Heart left ventricle (tissue), 16 donors: Measurements from ENCODE around the gene EGLN3. TPM values are rescaled to one million over a fixed set of nuclear protein-coding genes. Genes with fewer than 3 reads are reported as not detected.
"Not testable (repeated sequence)": the region's sequence is repeated elsewhere in the genome, so short reads cannot be mapped to it uniquely, and the experiment has no call there.

Experiments
- ATAC-seq, 4 donors: fragments of 200-7000 bp; cut with Tn5 transposase; one replicate each; pipeline ENCODE4 v1.9.1; 2020 to 2022; ENCODE audit warnings: moderate library complexity in 4 of 4, mild to moderate bottlenecking in 3 of 4, moderate number of reproducible peaks in 1 of 4
- DNase-seq, 5 donors: peaks; one replicate each; pipeline ENCODE4 v3.0.0-alpha.2; 2020
- H3K27ac ChIP-seq, 12 donors: fragments of 200-600 bp; sonication (generic) in 4 of 12; one replicate each; pipeline versions ENCODE4 v1.5.0 to v1.8.0; 2016 to 2022; ENCODE audit warnings: mild to moderate bottlenecking in 2 of 12
- H3K27me3 ChIP-seq, 9 donors: fragments of 200-600 bp; sonication (generic) in 2 of 9; one replicate each; pipeline versions ENCODE4 v1.5.1 to v1.8.0; 2016 to 2022; ENCODE audit warnings: mild to moderate bottlenecking in 3 of 9
- H3K36me3 ChIP-seq, 9 donors: fragments of 200-600 bp; sonication (generic) in 2 of 9; one replicate each; pipeline versions ENCODE4 v1.5.0 to v1.8.0; 2018 to 2022; ENCODE audit warnings: mild to moderate bottlenecking in 2 of 9
- H3K4me1 ChIP-seq, 12 donors: fragments of 200-600 bp; sonication (generic) in 4 of 12; one replicate each; pipeline versions ENCODE4 v1.5.0 to v1.8.0; 2016 to 2022; ENCODE audit warnings: mild to moderate bottlenecking in 3 of 12
- H3K4me3 ChIP-seq, 12 donors: fragments of 200-600 bp; sonication (generic) in 4 of 12; one replicate each; pipeline versions ENCODE4 v1.5.0 to v1.8.0; 2017 to 2022; ENCODE audit warnings: mild to moderate bottlenecking in 9 of 12, moderate library complexity in 4 of 12
- H3K9me3 ChIP-seq, 12 donors: fragments of 200-600 bp; sonication (generic) in 4 of 12; one replicate each; pipeline versions ENCODE4 v1.5.0 to v1.8.0; 2016 to 2022; ENCODE audit warnings: mild to moderate bottlenecking in 1 of 12
- POLR2A ChIP-seq, 2 donors: fragments of 450-650 bp; IDR thresholded peaks; one replicate each; pipeline ENCODE4 v1.6.1; 2017; ENCODE audit warnings: antibody characterized with exemption in 2 of 2, mild to moderate bottlenecking in 2 of 2, moderate library complexity in 2 of 2
- WGBS, 4 donors: extraction: QIAGEN DNeasy Blood & Tissue Kit in 2 of 4; methylation state at CpG; one replicate each; pipeline versions ENCODE4 v1.1.5 to v1.1.7; 2013 to 2018; 5-methylcytosine and 5-hydroxymethylcytosine counted together
- intact Hi-C, 10 donors: fragments of 100-400 bp; cut with DNase I; formaldehyde crosslinking; loops; one replicate each; pipeline versions ENCODE4 v1.11.1 to v1.14.2; 2022
- polyA plus RNA-seq, 2 donors: library from polyadenylated mRNA; stranded (reverse); fragments of 200-250 nt; gene quantifications; one replicate each; pipeline ENCODE4 v1.2.3, GENCODE V29; 2013
- total RNA-seq, 9 donors: library from RNA; depleted of rRNA in 2 of 9; stranded (reverse); fragments of >200 nt in 2 of 9; fragmentation: NEBNext Ultra II Directional in 3 of 9; extraction: Animal tissue kit (Norgen Biotek cat#: 25700) in 3 of 9; gene quantifications; one replicate each; pipeline versions ENCODE4 v1.1.0 to v1.2.4, GENCODE V29; 2016 to 2023
- TF ChIP-seq, protein P1 (sequence below), 12 donors: fragments of 200-600 bp; sonication (generic) in 4 of 12; IDR thresholded peaks; one replicate each; pipeline versions ENCODE4 v1.5.0 to v1.8.0; 2018 to 2022; ENCODE audit warnings: antibody characterized with exemption in 12 of 12, mild to moderate bottlenecking in 5 of 12
- donor health status: ischemic (EF 13 %, LVEDD 7.1; RV severe dilation, severe dysfunction).
- donor health status: healthy with polysubstance abuse.
- donor health status: DM: no; HTN: yes; CAD: no.
- donor health status: DM: no; HTN: no; CAD: no.
- donor health status: ischemic (EF 25% LVEDD 6.9; RV normal size, moderate dysfunction).
- donor health status: ischemic (EF 25% LVEDD 5.7; RV mildly dilated, moderate dysfunction).
- donor health status: healthy.
- donor health status: DM: yes; HTN: yes; CAD: no.
- donor health status: ischemic (EF 35%, LVEDD 5.7; RV mildly dilated, moderate dysfunction).
- donor health status: nonischemic (EF 11% LVEDD 7.7; RV severe dilation, severe dysfunction).
- donor health status: DM: yes; HTN: yes; CAD: no.
- donor health status: PGD.
- donor health status: ischemic (EF 29% LVEDD 5.4; RV normal size, mild dysfunction).
- donor health status: nonischemic (EF 23%, LVEDD 6.1; RV moderate dilation, normal function).

The EGLN3 gene
- total and polyA plus RNA-seq, 11 donors = 46.5 to 308 (median 138) TPM

DNA sequence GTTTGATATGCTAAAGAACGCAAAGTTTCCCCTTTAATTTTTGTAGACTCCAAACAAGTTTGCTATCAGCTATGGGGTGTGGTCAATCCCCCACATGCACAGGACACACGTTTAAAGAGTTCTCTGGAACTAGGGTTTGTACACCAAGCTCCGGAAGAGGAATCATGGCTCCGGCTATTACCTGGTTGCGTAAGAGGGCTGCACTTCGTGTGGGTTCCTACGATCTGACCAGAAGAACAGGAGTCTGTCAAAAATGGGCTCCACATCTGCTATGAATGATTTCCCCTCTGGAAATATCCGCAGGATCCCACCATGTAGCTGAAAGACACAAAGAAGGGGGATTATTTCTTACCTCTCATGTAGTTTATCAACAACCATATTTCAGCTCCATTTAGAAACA lies 22.0 kb downstream of the EGLN3 start:
- ATAC-seq = no peak
- no peaks in the 10 kb centered on the region for H3K9me3 ChIP-seq
- intact Hi-C loops = no loop called here
- peaks cover 0 to 56% (median 30%) of the 10 kb centered on the region in 12 donors for H3K4me1 ChIP-seq
- H3K27ac ChIP-seq = no peak overlapping the region
- peaks cover 0 to 68% (median 37%) of the 10 kb centered on the region in 9 donors for H3K36me3 ChIP-seq
- no peak overlapping the region for H3K4me3 ChIP-seq
- TF ChIP-seq, protein P1, sequence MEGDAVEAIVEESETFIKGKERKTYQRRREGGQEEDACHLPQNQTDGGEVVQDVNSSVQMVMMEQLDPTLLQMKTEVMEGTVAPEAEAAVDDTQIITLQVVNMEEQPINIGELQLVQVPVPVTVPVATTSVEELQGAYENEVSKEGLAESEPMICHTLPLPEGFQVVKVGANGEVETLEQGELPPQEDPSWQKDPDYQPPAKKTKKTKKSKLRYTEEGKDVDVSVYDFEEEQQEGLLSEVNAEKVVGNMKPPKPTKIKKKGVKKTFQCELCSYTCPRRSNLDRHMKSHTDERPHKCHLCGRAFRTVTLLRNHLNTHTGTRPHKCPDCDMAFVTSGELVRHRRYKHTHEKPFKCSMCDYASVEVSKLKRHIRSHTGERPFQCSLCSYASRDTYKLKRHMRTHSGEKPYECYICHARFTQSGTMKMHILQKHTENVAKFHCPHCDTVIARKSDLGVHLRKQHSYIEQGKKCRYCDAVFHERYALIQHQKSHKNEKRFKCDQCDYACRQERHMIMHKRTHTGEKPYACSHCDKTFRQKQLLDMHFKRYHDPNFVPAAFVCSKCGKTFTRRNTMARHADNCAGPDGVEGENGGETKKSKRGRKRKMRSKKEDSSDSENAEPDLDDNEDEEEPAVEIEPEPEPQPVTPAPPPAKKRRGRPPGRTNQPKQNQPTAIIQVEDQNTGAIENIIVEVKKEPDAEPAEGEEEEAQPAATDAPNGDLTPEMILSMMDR (IDR thresholded peaks at IDR 0.05) = no peak
- no peak for TF ChIP-seq POLR2A (IDR thresholded peaks at IDR 0.05)
- no peaks in the 10 kb centered on the region for H3K27me3 ChIP-seq
- WGBS, 4 donors = 83 to 89% (median 86%) methylated on average over 8 of the region's 8 CpGs
- DNase-seq = no peak

DNA sequence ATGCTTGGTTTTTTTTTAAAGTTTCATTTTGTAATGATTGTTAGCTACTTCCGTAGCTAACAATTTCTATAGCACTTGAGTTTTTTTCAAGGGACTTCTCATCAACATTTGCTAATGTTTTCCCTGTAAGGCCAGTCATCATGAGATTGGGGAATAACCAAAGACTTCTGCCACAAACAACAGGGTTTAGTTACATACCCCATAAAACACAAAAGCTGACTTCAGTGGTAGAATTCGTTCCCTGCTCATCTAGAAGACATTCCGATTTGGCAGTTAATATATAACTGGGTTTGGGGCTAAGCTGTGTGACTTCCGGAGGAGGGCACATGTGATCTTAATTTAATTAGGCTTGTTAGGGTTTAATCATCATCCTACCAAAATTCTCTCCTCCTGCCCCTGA lies 22.9 kb downstream of the EGLN3 start:
- intact Hi-C loops = no loop called here
- no peak overlapping the region for H3K27ac ChIP-seq
- no peaks in the 10 kb centered on the region for H3K9me3 ChIP-seq
- whole genome bisulfite sequencing, 4 donors = 89 to 93% (median 92%) methylated on average over 4 of the region's 4 CpGs
- H3K4me3 ChIP-seq = no peak overlapping the region
- TF ChIP-seq POLR2A (IDR thresholded peaks at IDR 0.05) = no peak
- TF ChIP-seq, protein P1 (IDR thresholded peaks at IDR 0.05) = no peak
- ATAC-seq = no peak
- DNase-seq = no peak
- H3K4me1 ChIP-seq = peaks cover 0 to 46% (median 22%) of the 10 kb centered on the region in 12 donors
- peaks cover 0 to 74% (median 37%) of the 10 kb centered on the region in 9 donors for H3K36me3 ChIP-seq
- H3K27me3 ChIP-seq = no peaks in the 10 kb centered on the region

DNA sequence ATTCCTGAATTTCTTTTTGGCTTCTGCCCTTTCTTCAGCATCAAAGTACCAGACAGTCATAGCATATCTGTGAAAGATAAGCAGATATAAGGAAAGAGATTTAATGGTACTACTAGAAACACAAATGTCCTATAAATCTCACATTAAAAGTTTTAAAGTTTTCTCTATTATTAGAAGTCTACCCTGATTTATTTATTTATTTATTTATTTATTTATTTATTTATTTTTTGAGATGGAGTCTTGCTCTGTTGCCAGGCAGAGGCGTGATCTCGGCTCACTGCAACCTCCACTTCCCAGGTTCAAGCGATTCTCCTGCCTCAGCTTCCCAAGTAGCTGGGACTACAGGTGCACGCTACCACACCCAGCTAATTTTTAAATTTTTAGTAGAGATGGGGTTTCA lies 23.9 kb downstream of the EGLN3 start:
- Histone ChIP-seq H3K36me3 (peaks cover 0 to 82% (median 37%) of the 10 kb centered on the region in 9 donors), H3K4me1 (peaks cover 0 to 36% (median 13%) of the 10 kb centered on the region in 12 donors)
- WGBS, 4 donors = 88 to 98% (median 92%) methylated on average over 4 of the region's 4 CpGs
- DNase-seq, H3K4me3 ChIP-seq, H3K27me3 ChIP-seq, H3K9me3 ChIP-seq, intact Hi-C loops, H3K27ac ChIP-seq, ATAC-seq: not testable (repeated sequence)

DNA sequence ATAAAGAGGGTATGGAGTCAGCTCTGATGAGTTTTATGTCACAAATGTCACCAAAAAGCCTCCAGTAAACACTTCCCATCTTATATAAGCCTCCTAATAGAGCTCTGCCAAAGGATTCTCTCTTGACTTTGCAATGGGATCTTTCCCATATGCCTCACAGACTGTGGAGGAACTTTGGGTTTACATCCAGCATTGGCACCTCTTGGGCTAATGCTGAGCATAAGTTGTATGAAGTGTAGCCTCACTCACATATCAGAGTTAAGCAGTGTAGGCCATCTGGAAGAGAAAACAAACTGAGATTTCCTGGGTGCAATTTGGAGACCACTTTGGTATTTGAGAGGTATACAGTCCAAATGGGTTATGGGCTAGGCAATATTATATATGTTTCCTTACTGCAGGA lies 24.9 kb downstream of the EGLN3 start:
- TF ChIP-seq, protein P1 (IDR thresholded peaks at IDR 0.05) = no peak
- no peak for TF ChIP-seq POLR2A (IDR thresholded peaks at IDR 0.05)
- H3K9me3 ChIP-seq = no peaks in the 10 kb centered on the region
- H3K4me3 ChIP-seq = no peak overlapping the region
- H3K27ac ChIP-seq = no peak overlapping the region
- H3K27me3 ChIP-seq = no peaks in the 10 kb centered on the region
- DNase-seq (no peak), ATAC-seq (no peak)
- intact Hi-C loops = no loop called here
- peaks cover 0 to 89% (median 37%) of the 10 kb centered on the region in 9 donors for H3K36me3 ChIP-seq
- peaks cover 0 to 27% (median 6%) of the 10 kb centered on the region in 12 donors for H3K4me1 ChIP-seq

DNA sequence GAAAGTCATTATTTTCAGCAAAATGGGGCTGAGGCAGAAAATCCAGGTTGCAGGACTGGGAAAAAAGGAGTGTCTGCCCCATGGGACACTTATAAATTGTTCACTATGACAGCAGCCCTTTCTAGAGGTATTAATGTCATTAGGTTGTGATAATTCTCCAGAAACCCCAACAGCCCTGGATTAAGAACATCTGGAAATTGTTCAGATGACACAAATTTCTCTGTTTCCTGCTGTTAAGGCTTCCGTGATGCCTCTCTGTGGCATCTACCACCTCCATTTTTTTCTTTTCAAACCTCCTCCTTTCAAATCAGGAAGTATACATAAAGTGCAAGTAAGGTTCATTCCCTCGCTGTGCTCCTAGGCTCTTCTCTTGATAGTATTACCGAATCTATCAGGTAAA lies 25.6 kb downstream of the EGLN3 start:
- Histone ChIP-seq H3K36me3 (peaks cover 0 to 84% (median 37%) of the 10 kb centered on the region in 9 donors), H3K4me1 (peaks cover 0 to 20% (median 2%) of the 10 kb centered on the region in 12 donors), H3K27ac (no peak overlapping the region), H3K27me3 (no peaks in the 10 kb centered on the region), H3K9me3 (no peaks in the 10 kb centered on the region), H3K4me3 (no peak overlapping the region)
- DNase-seq (no peak), ATAC-seq (no peak)
- TF ChIP-seq POLR2A (IDR thresholded peaks at IDR 0.05) = no peak
- TF ChIP-seq, protein P1 (IDR thresholded peaks at IDR 0.05) = no peak
- WGBS, 4 donors = 86 to 90% (median 87%) methylated on average over 3 of the region's 3 CpGs
- intact Hi-C loops = no loop called here
